ENCODE measurements around the gene LAMP2.

DNA sequence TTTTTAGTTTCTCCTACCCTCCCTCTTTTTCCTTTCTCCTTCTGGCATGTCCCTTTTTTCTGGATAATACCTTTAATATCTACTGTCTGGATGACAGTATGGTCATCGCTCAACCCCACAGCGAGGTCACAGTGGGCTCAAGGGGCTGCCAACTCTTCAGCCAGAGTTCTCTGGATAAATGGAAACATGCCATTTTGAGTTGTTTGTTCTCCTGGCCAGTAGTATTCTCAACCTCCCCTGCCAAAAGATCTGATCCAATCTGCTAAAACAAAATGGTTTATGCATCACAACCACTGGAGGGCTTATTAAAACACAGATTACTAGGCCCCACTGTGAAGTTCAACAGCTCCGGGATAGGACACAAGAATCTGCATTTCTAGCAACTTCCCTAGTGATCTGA is 5.0 kb upstream of the LAMP2 start:
- TF ChIP-seq, protein P1, sequence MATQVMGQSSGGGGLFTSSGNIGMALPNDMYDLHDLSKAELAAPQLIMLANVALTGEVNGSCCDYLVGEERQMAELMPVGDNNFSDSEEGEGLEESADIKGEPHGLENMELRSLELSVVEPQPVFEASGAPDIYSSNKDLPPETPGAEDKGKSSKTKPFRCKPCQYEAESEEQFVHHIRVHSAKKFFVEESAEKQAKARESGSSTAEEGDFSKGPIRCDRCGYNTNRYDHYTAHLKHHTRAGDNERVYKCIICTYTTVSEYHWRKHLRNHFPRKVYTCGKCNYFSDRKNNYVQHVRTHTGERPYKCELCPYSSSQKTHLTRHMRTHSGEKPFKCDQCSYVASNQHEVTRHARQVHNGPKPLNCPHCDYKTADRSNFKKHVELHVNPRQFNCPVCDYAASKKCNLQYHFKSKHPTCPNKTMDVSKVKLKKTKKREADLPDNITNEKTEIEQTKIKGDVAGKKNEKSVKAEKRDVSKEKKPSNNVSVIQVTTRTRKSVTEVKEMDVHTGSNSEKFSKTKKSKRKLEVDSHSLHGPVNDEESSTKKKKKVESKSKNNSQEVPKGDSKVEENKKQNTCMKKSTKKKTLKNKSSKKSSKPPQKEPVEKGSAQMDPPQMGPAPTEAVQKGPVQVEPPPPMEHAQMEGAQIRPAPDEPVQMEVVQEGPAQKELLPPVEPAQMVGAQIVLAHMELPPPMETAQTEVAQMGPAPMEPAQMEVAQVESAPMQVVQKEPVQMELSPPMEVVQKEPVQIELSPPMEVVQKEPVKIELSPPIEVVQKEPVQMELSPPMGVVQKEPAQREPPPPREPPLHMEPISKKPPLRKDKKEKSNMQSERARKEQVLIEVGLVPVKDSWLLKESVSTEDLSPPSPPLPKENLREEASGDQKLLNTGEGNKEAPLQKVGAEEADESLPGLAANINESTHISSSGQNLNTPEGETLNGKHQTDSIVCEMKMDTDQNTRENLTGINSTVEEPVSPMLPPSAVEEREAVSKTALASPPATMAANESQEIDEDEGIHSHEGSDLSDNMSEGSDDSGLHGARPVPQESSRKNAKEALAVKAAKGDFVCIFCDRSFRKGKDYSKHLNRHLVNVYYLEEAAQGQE (IDR thresholded peaks at IDR 0.05; ENCODE audit: insufficient read depth in 1 of 2, low read depth in 2 of 2, low read length in 2 of 2): no peak
- TF ChIP-seq TAF1 (IDR thresholded peaks at IDR 0.05; ENCODE audit: borderline replicate concordance, insufficient read depth, low read length): no peak
- no peak for TF ChIP-seq POLR2AphosphoS5 (IDR thresholded peaks at IDR 0.05; ENCODE audit: low read depth, low read length)
- no peak for TF ChIP-seq SIN3A (IDR thresholded peaks at IDR 0.05; ENCODE audit: borderline replicate concordance, insufficient read depth, low read length)
